K562 (cell line): ENCODE measurements around the gene PPM1F. TPM values are rescaled to one million over a fixed set of nuclear protein-coding genes. Genes with fewer than 3 reads are reported as not detected.
A peak's percentile ranks its signal among the peaks of the same experiment; 100 is the strongest.

Source experiments
- CAMTA2 ChIP-seq: fragments of 250-450 bp; sonication (Bioruptor Pico); conservative IDR thresholded peaks from 2 replicates; pipeline ENCODE4 v1.5.1; 2022
- CREBBP ChIP-seq: IDR thresholded peaks from one replicate; pipeline ENCODE4 v1.6.1; 2012; ENCODE audit warnings: low read depth, mild to moderate bottlenecking, control low read depth, inconsistent platforms, low read length
- DDX20 ChIP-seq: fragments of 450-650 bp; IDR thresholded peaks from 2 replicates; pipeline ENCODE4 v1.6.1; 2016; ENCODE audit warnings: missing genetic modification characterization, low read depth, mild to moderate bottlenecking, missing compliant biosample characterization, moderate library complexity
- ERF ChIP-seq: fragments of 450-650 bp; formaldehyde crosslinking; IDR thresholded peaks from 2 replicates; pipeline ENCODE4 v1.4.0; 2020; ENCODE audit warnings: mild to moderate bottlenecking, mixed read lengths
- FUS ChIP-seq: fragments of 200-400 bp; formaldehyde crosslinking; optimal IDR thresholded peaks from 2 replicates; pipeline ENCODE3; 2017; ENCODE audit warnings: low read depth, low read length
- HDAC8 ChIP-seq: fragments of 450-650 bp; IDR thresholded peaks from 2 replicates; pipeline ENCODE4 v1.6.1; 2016; ENCODE audit warnings: mild to moderate bottlenecking, missing genetic modification characterization, moderate library complexity, missing compliant biosample characterization
- KLF1 ChIP-seq: fragments of 450-650 bp; IDR thresholded peaks from 2 replicates; pipeline ENCODE4 v1.6.1; 2016; ENCODE audit warnings: missing genetic modification characterization, missing compliant biosample characterization
- NELFE ChIP-seq: IDR thresholded peaks from 2 replicates; pipeline ENCODE4 v1.6.1; 2011; ENCODE audit warnings: mild to moderate bottlenecking; ENCODE audit not compliant: insufficient read depth, insufficient read length
- POLR2B ChIP-seq: fragments of 450-650 bp; IDR thresholded peaks from 2 replicates; pipeline ENCODE4 v1.6.1; 2018; ENCODE audit warnings: low read depth; ENCODE audit not compliant: partially characterized antibody
- RAD21 ChIP-seq, 2 experiments: fragments of 250-450 bp in 1 of 2; fragments of 450-650 bp in 1 of 2; sonication (Bioruptor Pico) in 1 of 2; formaldehyde crosslinking in 1 of 2; IDR thresholded peaks in 1 of 2; conservative IDR thresholded peaks in 1 of 2; 2 replicates each; pipeline versions ENCODE4 v1.4.0 to v1.8.0; 2020 to 2022; ENCODE audit warnings: mild to moderate bottlenecking in 2 of 2, moderate library complexity in 1 of 2
- REST ChIP-seq, 2 experiments: fragments of 450-650 bp; formaldehyde crosslinking in 1 of 2; IDR thresholded peaks; 2 replicates each; pipeline versions ENCODE4 v1.4.0 to v1.6.1; 2014 to 2020; ENCODE audit warnings: mild to moderate bottlenecking in 2 of 2, borderline replicate concordance in 1 of 2, low read depth in 1 of 2
- RHOXF2B ChIP-seq: fragments of 250-450 bp; sonication (Bioruptor Pico); conservative IDR thresholded peaks from 2 replicates; pipeline ENCODE4 v1.5.1; 2021
- RUNX1 ChIP-seq: sonication (generic); IDR thresholded peaks from 2 replicates; pipeline ENCODE4 v1.6.1; 2016; ENCODE audit warnings: antibody characterized with exemption, low read depth
- TAF15 ChIP-seq: fragments of 200-400 bp; formaldehyde crosslinking; IDR thresholded peaks from 2 replicates; pipeline ENCODE4 v1.6.1; 2017; ENCODE audit warnings: mild to moderate bottlenecking, low read depth, low read length, moderate library complexity
- ZNF408 ChIP-seq: fragments of 250-450 bp; sonication (Bioruptor Pico); IDR thresholded peaks from 2 replicates; pipeline ENCODE4 v1.4.0; 2020; ENCODE audit warnings: low read depth, mild to moderate bottlenecking, moderate library complexity
- polyA plus RNA-seq, 8 experiments: library from polyadenylated mRNA; depleted of rRNA in 4 of 8; stranded (reverse) in 5 of 8; unstranded in 3 of 8; fragments of >200 nt; fragmentation: Nextera tagmentation in 2 of 8; fragmentation: Illumina TruSeq in 1 of 8; extraction: Ambion mirVana in 2 of 8; extraction: Trizol in 1 of 8; gene quantifications; 2 replicates each; pipeline versions ENCODE4 v1.2.1 to v1.2.3, GENCODE V29; 2011 to 2014; ENCODE audit warnings: inconsistent platforms in 1 of 8, missing spikeins in 1 of 8
- total RNA-seq, 7 experiments: library from RNA; depleted of rRNA in 6 of 7; stranded (reverse); fragments of >200 nt in 6 of 7; fragmentation: Illumina TruSeq in 2 of 7; extraction: Trizol in 2 of 7; gene quantifications; 2 replicates each; pipeline versions ENCODE4 v1.2.1 to v1.2.3, GENCODE V29; 2011 to 2021; ENCODE audit warnings: low replicate concordance in 1 of 7

Gene PPM1F
- total and polyA plus RNA-seq, 9 of the 15 experiments (the other 6 are each of a cell fraction or from before 2014, with no cell fraction given): 2.1 to 159 (median 64.0) TPM

- 0 out of 2 replicates have a peak, but pooled peaks have one; percentile 8 for TF ChIP-seq ZNF408 (CRISPR knock-in tag)
- TF ChIP-seq NELFE: no peak
- TF ChIP-seq FUS: no peak
- TF ChIP-seq RAD21 (CRISPR knock-in tag; conservative IDR thresholded peaks at IDR 0.05 in 1 of 2, IDR thresholded peaks at IDR 0.05 in 1 of 2): no peak
- TF ChIP-seq POLR2B: peak; percentile 42
- TF ChIP-seq DDX20 (tag): no peak
- no peak for TF ChIP-seq REST (IDR thresholded peaks at IDR 0.05; ENCODE audit: borderline replicate concordance)
- TF ChIP-seq REST (CRISPR knock-in tag; IDR thresholded peaks at IDR 0.05; ENCODE audit: low read depth): peak; percentile 47; the same call in 1 of the 2 replicates
- TF ChIP-seq CREBBP: no peak
- peak; percentile 10; the same call in 1 of the 2 replicates for TF ChIP-seq TAF15
- TF ChIP-seq KLF1 (tag): 0 out of 2 replicates have a peak, but pooled peaks have one; percentile 18
- no peak; the same call in 1 of the 2 replicates for TF ChIP-seq RUNX1
- TF ChIP-seq ERF (CRISPR knock-in tag): 0 out of 2 replicates have a peak, but pooled peaks have one; percentile 36
- TF ChIP-seq RHOXF2B (CRISPR knock-in tag): no peak
- TF ChIP-seq CAMTA2 (CRISPR knock-in tag): 0 out of 2 replicates have a peak, but pooled peaks have one; percentile 16
- 0 out of 2 replicates have a peak, but pooled peaks have one; percentile 32 for TF ChIP-seq HDAC8 (tag)
These were observed 6.8 kb upstream of the PPM1F start (continued) for GRCh38 chr22:21959274-21960074.
